Duodenal mucosa (tissue), 2 donors: ENCODE measurements around the gene ANKFY1.

Experiments used
- H3K27ac ChIP-seq: one replicate; pipeline ENCODE4 v1.7.0; 2013; ENCODE audit warnings: low read depth, low read length
- H3K27me3 ChIP-seq, 2 donors: one replicate each; pipeline ENCODE4 v1.7.0; 2013; ENCODE audit warnings: low read length in 2 of 2, control low read depth in 1 of 2; ENCODE audit not compliant: insufficient read depth in 2 of 2, control insufficient read depth in 1 of 2
- H3K36me3 ChIP-seq, 2 donors: one replicate each; pipeline ENCODE4 v1.7.0; 2013; ENCODE audit warnings: low read length in 2 of 2, control low read depth in 1 of 2; ENCODE audit not compliant: insufficient read depth in 2 of 2, control insufficient read depth in 1 of 2
- H3K4me1 ChIP-seq, 2 donors: one replicate each; pipeline ENCODE4 v1.7.0; 2013; ENCODE audit warnings: low read length in 2 of 2, control low read depth in 1 of 2; ENCODE audit not compliant: insufficient read depth in 2 of 2, control insufficient read depth in 1 of 2
- H3K4me3 ChIP-seq, 2 donors: one replicate each; pipeline ENCODE4 v1.7.0; 2013; ENCODE audit warnings: low read length in 2 of 2, low read depth in 1 of 2
- H3K9ac ChIP-seq, 2 donors: one replicate each; pipeline ENCODE4 v1.7.0; 2013; ENCODE audit warnings: low read length in 2 of 2, low read depth in 1 of 2
- H3K9me3 ChIP-seq, 2 donors: one replicate each; pipeline ENCODE4 v1.7.0; 2013; ENCODE audit warnings: low read length in 2 of 2, control low read depth in 1 of 2; ENCODE audit not compliant: control insufficient read depth in 1 of 2

The ANKFY1 gene

DNA sequence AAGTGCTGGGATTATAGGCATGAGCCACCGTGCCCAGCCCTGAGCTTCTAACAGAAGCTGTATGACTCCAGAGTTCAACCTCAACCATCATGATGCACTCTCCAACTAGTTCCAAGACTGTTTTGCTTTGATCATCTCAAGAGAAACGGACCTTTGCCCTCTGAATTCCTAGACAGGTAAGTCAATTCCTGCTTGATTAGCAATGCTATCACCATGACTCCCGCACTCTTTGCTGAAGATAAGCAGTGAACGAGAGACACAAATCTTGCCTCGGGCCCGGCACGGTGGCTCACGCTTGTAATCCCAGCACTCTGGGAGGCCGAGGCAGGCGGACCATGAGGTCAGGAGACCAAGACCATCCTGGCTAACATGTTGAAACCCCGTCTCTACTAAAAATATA lies 22.2 kb downstream of the ANKFY1 start:
- Histone ChIP-seq H3K27me3 (no peaks in the 10 kb centered on the region), H3K4me3 (no peak overlapping the region), H3K27ac (no peak overlapping the region), H3K9ac (no peak overlapping the region), H3K4me1 (peaks cover 10 to 16% of the 10 kb centered on the region in 2 donors), H3K9me3 (no peaks in the 10 kb centered on the region), H3K36me3 (peaks cover 17 to 29% of the 10 kb centered on the region in 2 donors)

- no peaks in the 10 kb centered on the region for H3K27me3 ChIP-seq
- H3K36me3 ChIP-seq: peaks cover 17 to 63% of the 10 kb centered on the region in 2 donors
- H3K4me1 ChIP-seq: peaks cover 0 to 2% of the 10 kb centered on the region in 2 donors
- no peak overlapping the region for H3K9ac ChIP-seq
- H3K4me3 ChIP-seq: no peak overlapping the region
- H3K9me3 ChIP-seq: no peaks in the 10 kb centered on the region
- no peak overlapping the region for H3K27ac ChIP-seq
Observed at GRCh38 chr17:4236456-4236855, 27.3 kb downstream of the ANKFY1 start.

DNA sequence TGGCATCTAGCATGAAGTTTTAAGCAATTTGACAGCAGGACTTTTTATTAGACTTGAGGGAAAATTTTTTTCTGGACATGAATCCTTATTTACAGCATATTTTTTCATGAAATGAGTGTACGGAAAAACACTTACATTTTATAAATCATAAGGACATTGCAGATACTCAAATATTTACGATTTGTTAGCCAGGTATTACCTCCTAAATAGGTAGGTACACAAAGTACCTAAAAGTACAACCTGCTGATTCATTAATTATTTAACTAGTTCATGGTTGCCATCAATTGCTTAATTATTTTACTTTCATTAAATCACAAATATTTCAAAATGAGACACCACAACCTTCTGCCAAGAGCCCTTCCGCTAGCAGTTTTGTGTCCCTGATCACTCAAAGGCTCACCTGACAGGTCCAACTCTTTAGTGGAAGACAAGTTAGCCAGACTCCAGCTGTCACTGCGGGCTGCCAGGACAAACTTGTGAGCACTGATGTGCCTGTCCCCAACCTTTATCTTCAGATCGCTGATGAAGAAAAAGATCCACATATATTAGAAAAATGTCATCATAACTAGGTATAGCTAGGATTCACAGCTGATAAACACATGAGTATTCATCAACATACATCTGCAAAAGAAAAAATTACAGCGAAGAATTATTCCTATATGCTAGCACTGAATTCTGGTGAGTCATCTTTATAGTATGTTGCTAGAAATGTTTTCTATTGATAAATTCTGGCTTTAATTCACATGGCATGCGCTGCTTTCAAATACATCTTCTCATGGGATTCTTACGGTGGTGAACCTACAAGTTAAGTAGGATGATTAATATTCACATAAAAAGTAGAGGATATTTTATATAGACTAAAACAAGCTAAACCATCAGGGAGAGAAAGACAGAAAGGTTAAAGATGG lies 28.2 kb downstream of the ANKFY1 start:
- no peak overlapping the region for H3K4me3 ChIP-seq
- no peaks in the 10 kb centered on the region for H3K27me3 ChIP-seq
- H3K4me1 ChIP-seq: no peaks in the 10 kb centered on the region
- H3K36me3 ChIP-seq: peaks cover 13 to 62% of the 10 kb centered on the region in 2 donors
- H3K9me3 ChIP-seq: no peaks in the 10 kb centered on the region
- H3K9ac ChIP-seq: no peak overlapping the region
- no peak overlapping the region for H3K27ac ChIP-seq

DNA sequence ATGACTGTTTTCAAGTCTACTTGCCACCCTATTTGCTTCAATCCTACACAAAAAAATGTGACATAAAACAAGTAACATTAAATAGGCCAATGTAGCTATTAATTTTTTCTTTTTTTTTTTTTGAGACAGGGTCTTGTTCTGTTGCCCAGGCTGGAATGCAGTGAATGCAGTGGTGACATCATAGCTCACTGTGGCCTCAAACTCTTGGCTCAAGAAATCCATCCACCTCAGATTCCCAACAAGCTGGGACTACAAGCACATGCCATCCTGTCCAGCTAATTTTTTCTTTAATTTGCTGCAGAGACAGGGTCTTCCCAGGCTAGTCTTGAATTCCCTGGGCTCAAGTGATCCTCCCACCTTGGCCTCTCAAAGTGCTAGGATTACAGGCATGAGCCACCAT lies 29.4 kb downstream of the ANKFY1 start:
- no peak overlapping the region for H3K9ac ChIP-seq
- H3K9me3 ChIP-seq: no peaks in the 10 kb centered on the region
- H3K4me3 ChIP-seq: no peak overlapping the region
- H3K36me3 ChIP-seq: peaks cover 10 to 58% of the 10 kb centered on the region in 2 donors
- H3K27me3 ChIP-seq: no peaks in the 10 kb centered on the region
- H3K27ac ChIP-seq: no peak overlapping the region
- H3K4me1 ChIP-seq: no peaks in the 10 kb centered on the region

DNA sequence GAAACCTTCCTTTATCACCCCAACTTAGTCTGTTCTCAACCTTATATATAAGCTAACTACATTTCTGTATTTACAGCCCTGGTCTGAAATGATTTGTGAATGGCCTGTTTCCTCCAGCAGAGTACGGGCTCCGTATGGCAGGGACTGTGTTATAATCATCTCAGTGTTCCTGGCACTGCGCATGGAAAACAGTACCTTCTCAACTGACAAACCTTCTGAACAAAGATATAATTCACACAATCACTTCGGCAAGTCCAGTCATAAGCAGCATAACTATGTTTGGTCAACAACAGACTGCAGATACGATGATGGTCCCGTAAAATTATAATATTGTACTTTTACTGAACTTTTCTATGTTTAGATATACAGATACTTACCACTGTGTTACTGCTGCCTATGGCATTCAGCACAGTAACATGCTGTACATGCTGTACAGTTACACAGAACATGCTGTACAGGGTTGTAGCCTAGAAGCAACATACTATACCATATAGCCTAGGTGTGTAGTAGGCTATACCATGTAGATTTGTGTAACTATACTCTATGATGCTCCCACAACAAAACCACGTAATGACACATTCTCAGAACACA lies 30.0 kb downstream of the ANKFY1 start:
- peaks cover 10 to 52% of the 10 kb centered on the region in 2 donors for H3K36me3 ChIP-seq
- no peak overlapping the region for H3K4me3 ChIP-seq
- no peak overlapping the region for H3K9ac ChIP-seq
- no peak overlapping the region for H3K27ac ChIP-seq
- H3K9me3 ChIP-seq: no peaks in the 10 kb centered on the region
- H3K4me1 ChIP-seq: no peaks in the 10 kb centered on the region
- H3K27me3 ChIP-seq: no peaks in the 10 kb centered on the region

- Histone ChIP-seq H3K4me1 (no peaks in the 10 kb centered on the region), H3K27ac (no peak overlapping the region), H3K9ac (no peak overlapping the region), H3K4me3 (no peak overlapping the region), H3K36me3 (peaks cover 10 to 51% of the 10 kb centered on the region in 2 donors), H3K27me3 (no peaks in the 10 kb centered on the region), H3K9me3 (no peaks in the 10 kb centered on the region)
Observed at GRCh38 chr17:4232168-4232813, 31.5 kb downstream of the ANKFY1 start.

DNA sequence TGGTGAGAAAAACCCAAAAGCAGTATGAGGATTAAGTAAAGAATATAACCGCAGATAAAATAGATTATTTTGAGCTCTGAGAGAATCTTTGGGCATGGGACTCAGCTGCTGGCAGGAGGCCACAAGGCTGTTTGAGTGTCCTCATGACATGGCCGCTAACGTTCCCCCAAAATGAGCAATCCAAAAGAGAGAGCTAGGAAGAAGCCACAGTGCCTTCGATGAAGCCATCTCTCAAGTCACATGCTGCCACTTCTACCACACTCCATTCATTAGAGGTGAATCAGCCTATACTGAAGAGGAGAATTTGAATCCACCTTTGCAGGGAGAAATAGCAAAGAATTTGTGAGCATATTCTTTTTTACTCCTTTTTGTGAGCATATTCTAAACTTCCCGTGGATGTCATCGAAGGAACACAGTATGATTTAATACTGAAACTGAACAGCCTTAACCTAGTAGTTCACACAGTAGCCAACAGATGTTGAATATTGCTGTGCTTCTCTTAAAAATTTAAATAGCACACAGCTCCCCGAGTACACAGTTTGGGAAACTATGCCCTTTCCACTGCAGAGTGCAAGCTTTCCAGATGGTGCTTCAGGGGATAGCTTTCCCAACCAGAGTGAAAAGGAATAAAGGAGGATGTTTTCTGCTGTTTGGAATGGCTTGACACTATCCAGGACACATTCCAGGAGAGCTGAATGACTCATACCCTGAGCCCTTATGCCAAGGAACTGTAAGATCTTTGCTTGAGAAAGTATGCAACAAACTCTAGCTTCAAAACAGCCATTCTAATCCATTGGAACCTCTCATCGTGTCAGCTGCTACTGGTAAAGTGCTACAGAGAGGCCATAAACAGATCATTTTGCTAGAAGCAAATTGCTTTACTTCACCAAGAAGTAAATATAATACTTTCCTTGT lies 33.9 kb downstream of the ANKFY1 start:
- H3K27me3 ChIP-seq: no peaks in the 10 kb centered on the region
- peaks cover 10 to 38% of the 10 kb centered on the region in 2 donors for H3K36me3 ChIP-seq
- H3K9me3 ChIP-seq: no peaks in the 10 kb centered on the region
- no peak overlapping the region for H3K4me3 ChIP-seq
- no peak overlapping the region for H3K9ac ChIP-seq
- peak overlapping the region; percentile 44 for H3K27ac ChIP-seq
- H3K4me1 ChIP-seq: no peaks in the 10 kb centered on the region

- no peaks in the 10 kb centered on the region for H3K4me1 ChIP-seq
- no peak overlapping the region for H3K27ac ChIP-seq
- no peak overlapping the region for H3K4me3 ChIP-seq
- H3K36me3 ChIP-seq: peaks cover 4 to 9% of the 10 kb centered on the region in 2 donors
- no peaks in the 10 kb centered on the region for H3K9me3 ChIP-seq
- no peak overlapping the region for H3K9ac ChIP-seq
- no peaks in the 10 kb centered on the region for H3K27me3 ChIP-seq
Observed at GRCh38 chr17:4221899-4222659, 41.7 kb downstream of the ANKFY1 start.

GRCh38 chr17:4221163-4221562 lies 42.6 kb downstream of the ANKFY1 start:
- H3K9me3 ChIP-seq: no peaks in the 10 kb centered on the region
- no peak overlapping the region for H3K4me3 ChIP-seq
- H3K27ac ChIP-seq: no peak overlapping the region
- peaks cover 5 to 18% of the 10 kb centered on the region in 2 donors for H3K36me3 ChIP-seq
- no peaks in the 10 kb centered on the region for H3K4me1 ChIP-seq
- no peaks in the 10 kb centered on the region for H3K27me3 ChIP-seq
- no peak overlapping the region for H3K9ac ChIP-seq
